Measurements from ENCODE around the gene C2CD3.
"Not testable (repeated sequence)": the region's sequence is repeated elsewhere in the genome, so short reads cannot be mapped to it uniquely, and the experiment has no call there.

The C2CD3 gene

GRCh38 chr11:74154620-74155281, 16.1 kb downstream of the C2CD3 start:
- no peak for DNase-seq

- DNase-seq, result no peak
Measured at GRCh38 chr11:74153224-74153623, 17.6 kb downstream of the C2CD3 start.

GRCh38 chr11:74147199-74147929, 23.4 kb downstream of the C2CD3 start:
- no peak for DNase-seq

- DNase-seq, result no peak
Measured at GRCh38 chr11:74144592-74144991, 26.2 kb downstream of the C2CD3 start.

GRCh38 chr11:74142624-74143023, 28.2 kb downstream of the C2CD3 start:
- no peak for DNase-seq

- DNase-seq, result no peak
Measured at GRCh38 chr11:74141908-74142307, 28.9 kb downstream of the C2CD3 start.

GRCh38 chr11:74141241-74141695, 29.5 kb downstream of the C2CD3 start:
- no peak for DNase-seq

GRCh38 chr11:74139919-74140431, 30.8 kb downstream of the C2CD3 start:
- DNase-seq, result not testable (repeated sequence)

GRCh38 chr11:74139151-74139918, 31.5 kb downstream of the C2CD3 start:
- DNase-seq, result no peak

GRCh38 chr11:74138572-74138971, 32.2 kb downstream of the C2CD3 start:
- DNase-seq, result peak; percentile 81

GRCh38 chr11:74138021-74138420, 32.8 kb downstream of the C2CD3 start:
- no peak for DNase-seq

- DNase-seq, result no peak
Measured at GRCh38 chr11:74135127-74135840, 35.5 kb downstream of the C2CD3 start.

- no peak for DNase-seq
Measured at GRCh38 chr11:74134661-74135060, 36.1 kb downstream of the C2CD3 start.

GRCh38 chr11:74133436-74133835, 37.4 kb downstream of the C2CD3 start:
- DNase-seq, result no peak

GRCh38 chr11:74132833-74133232, 38.0 kb downstream of the C2CD3 start:
- DNase-seq, result no peak

GRCh38 chr11:74129121-74129520, 41.7 kb downstream of the C2CD3 start:
- not testable (repeated sequence) for DNase-seq

- DNase-seq, result no peak
Measured at GRCh38 chr11:74123008-74123448, 47.8 kb downstream of the C2CD3 start.

- no peak for DNase-seq
Measured at GRCh38 chr11:74121804-74122203, 49.0 kb downstream of the C2CD3 start.

GRCh38 chr11:74120260-74121035, 50.4 kb downstream of the C2CD3 start:
- not testable (repeated sequence) for DNase-seq

GRCh38 chr11:74116719-74117118, 54.1 kb downstream of the C2CD3 start:
- no peak for DNase-seq

- DNase-seq, result no peak
Measured at GRCh38 chr11:74112877-74113276, 57.9 kb downstream of the C2CD3 start.

- DNase-seq, result no peak
Measured at GRCh38 chr11:74106124-74106523, 64.7 kb downstream of the C2CD3 start.
